Activated naive CD8-positive, alpha-beta T cell (primary cell): Measurements from ENCODE around the gene KCNJ6.

ENCODE experiments used
- H3K27ac Mint-ChIP-seq: one replicate; pipeline ENCODE4 v1.8.0; 2021; ENCODE audit warnings: mixed read lengths
- H3K27me3 Mint-ChIP-seq: one replicate; pipeline ENCODE4 v1.8.0; 2021; ENCODE audit warnings: mixed read lengths
- H3K36me3 Mint-ChIP-seq: one replicate; pipeline ENCODE4 v1.8.0; 2021; ENCODE audit warnings: mixed read lengths
- H3K4me1 Mint-ChIP-seq: one replicate; pipeline ENCODE4 v1.8.0; 2021; ENCODE audit warnings: low read depth, mixed read lengths
- H3K4me3 Mint-ChIP-seq: one replicate; pipeline ENCODE4 v1.8.0; 2021; ENCODE audit warnings: mild to moderate bottlenecking, mixed read lengths
- H3K9me3 Mint-ChIP-seq: one replicate; pipeline ENCODE4 v1.8.0; 2021; ENCODE audit warnings: low read depth, mixed read lengths

The KCNJ6 gene

DNA sequence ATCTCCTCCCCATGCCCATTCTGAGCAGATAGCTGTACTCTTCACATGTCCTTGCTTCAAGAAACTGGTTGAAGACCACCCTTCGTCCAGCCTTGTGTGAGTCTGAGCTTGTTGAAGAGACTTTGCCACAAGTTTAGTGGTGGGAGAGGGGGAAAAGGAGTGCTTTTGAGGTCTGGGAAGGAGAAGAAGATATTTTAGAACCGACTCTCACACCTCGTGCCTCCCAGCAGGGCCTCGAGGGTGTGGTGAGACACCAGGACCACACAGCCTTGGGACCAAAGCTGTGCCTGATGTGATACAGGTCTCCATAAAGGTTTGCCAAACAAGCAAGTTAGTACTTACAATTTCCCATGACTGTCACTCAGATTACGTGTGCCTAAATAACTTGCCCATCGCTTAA is 347.8 kb downstream of the KCNJ6 start:
- Mint-ChIP-seq H3K36me3 (no peaks in the 10 kb centered on the region), H3K27me3 (peaks cover 3% of the 10 kb centered on the region), H3K27ac (no peak overlapping the region), H3K9me3 (no peaks in the 10 kb centered on the region), H3K4me1 (peaks cover 19% of the 10 kb centered on the region), H3K4me3 (no peak overlapping the region)

DNA sequence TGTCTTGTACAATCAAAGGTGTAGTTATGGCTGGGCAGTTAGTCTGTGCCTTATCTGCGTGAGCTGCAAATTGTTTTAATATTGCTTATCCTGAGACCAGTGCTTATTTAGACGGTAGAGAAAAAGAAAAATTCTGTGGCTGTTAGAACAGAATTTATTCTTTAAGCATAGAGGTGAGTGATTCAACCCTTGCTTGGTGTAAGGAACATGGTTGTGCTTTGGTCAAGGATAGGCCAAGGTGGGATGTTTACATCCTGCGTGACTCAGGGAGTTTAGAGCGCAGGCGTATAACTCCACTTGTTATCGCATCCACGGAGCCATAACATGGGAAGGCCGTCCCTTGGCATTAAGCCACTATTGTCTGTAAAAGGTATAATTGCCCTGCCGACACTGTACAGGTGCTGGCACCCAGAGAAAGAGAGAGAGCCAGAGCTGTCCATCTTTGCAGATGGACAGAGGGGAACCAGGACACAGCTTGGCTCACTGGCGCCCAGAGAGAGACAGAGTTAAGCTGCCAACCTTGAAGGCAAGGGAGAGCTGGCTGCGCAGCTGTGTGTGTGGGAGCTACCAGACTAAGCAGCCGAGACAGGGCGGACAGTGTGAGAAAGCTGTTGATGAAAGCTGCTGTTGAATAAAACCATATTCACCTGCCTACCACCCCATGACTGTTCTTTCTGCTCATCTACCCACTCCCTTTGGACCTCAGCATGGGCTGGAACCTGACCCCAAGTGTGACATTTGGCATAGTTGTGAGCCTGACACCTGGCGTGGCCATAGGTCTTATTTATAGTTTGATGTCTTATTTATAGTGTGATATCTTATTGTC is 349.3 kb downstream of the KCNJ6 start:
- Mint-ChIP-seq H3K36me3 (no peaks in the 10 kb centered on the region), H3K4me1 (peaks cover 26% of the 10 kb centered on the region), H3K9me3 (no peaks in the 10 kb centered on the region), H3K4me3 (no peak overlapping the region), H3K27me3 (no peaks in the 10 kb centered on the region), H3K27ac (no peak overlapping the region)

DNA sequence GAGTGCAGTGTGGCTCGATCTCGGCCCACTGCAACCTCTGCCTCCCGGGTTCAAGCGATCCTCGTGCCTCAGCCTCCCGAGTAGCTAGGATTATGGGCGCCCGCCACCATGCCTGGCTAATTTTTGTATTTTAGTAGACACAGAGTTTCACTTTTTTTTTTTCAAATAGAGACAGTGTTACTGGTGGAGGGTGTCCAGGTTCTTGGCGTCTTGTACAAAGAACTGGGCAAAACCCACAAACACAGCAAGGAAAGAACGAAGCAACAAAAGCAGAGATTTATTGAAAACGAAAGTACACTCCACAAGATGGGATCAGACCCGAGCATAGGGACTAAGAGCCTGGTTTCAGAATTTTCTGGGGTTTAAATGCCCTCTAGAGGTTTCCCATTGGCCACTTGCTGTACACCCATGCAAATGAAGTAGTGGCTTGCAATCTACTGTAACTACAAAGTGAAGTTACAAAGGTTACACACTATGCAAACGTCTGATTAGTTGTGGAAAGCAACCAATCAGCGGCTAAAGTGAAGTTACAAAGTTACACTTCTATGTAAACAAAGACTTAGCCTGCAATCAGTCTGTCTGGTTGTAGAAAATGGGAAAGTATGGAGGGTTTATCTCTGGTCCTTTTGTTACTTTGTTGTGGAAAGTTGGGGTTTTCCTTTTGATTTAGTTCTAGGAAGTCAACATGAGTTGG is 350.6 kb downstream of the KCNJ6 start:
- Mint-ChIP-seq H3K27ac (no peak overlapping the region), H3K9me3 (no peaks in the 10 kb centered on the region), H3K4me3 (peak overlapping the region; percentile 4), H3K4me1 (peaks cover 26% of the 10 kb centered on the region), H3K27me3 (no peaks in the 10 kb centered on the region), H3K36me3 (no peaks in the 10 kb centered on the region)

DNA sequence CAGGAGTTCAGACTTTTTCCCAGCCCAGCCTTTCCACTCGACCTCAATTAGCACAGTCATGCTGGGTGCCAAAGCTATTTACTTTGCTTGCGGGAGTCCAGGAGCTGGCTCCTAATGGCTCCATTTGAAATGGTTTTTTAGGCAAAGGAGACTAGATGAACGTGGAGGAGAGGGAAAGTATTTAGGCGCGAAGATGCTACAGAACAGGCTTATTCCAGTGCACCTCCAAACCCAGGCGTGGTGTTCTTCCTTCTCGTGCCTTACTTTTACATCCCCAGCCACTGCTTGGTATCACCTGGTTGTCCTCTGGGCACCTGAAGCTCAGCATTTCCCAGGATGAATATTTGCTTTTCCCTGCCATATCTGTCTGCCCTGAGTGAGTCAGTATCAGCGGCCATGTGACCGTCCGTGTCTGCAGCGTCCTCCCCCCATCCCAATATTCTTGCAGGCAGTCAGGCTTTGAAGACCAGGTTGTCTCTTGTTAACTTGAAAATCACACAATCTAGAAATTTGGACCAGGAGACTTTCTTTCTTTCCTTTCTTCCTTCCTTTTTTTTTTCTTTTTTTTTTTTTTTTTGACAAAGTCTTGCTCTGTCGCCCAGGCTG is 351.2 kb downstream of the KCNJ6 start:
- Mint-ChIP-seq H3K9me3 (no peaks in the 10 kb centered on the region), H3K27ac (peak overlapping the region; percentile 99), H3K36me3 (no peaks in the 10 kb centered on the region), H3K27me3 (no peaks in the 10 kb centered on the region), H3K4me1 (peaks cover 26% of the 10 kb centered on the region), H3K4me3 (peak overlapping the region; percentile 95)

DNA sequence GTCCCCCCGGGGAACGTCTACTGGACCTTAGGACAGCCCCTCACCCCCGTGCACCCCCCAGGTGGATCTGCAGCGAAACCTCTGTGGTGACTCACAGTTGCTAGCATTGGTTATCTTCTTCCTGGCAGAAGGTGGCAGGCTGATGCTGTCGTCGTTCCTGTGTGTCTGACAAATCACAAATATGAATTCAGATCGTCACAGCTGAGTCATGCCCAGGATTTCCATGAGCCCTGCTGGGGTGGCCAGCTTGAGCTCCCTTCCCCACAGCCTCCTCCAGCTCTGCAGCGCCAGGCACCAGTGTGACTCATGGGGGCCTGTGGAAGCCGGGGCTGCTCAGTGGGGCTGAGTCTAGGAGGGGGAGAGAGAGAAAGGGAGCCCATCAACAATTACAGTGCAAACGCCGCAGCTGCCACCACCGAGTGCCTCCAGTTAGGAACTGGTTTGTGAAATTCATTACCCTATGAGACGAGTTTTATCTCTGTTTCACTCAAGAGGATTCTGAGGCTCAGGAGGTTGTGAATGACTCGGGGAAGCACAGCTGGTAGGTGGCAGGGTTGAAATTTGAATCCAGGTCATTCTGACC is 351.8 kb downstream of the KCNJ6 start:
- Mint-ChIP-seq H3K9me3 (no peaks in the 10 kb centered on the region), H3K27ac (peak overlapping the region; percentile 99), H3K27me3 (no peaks in the 10 kb centered on the region)

DNA sequence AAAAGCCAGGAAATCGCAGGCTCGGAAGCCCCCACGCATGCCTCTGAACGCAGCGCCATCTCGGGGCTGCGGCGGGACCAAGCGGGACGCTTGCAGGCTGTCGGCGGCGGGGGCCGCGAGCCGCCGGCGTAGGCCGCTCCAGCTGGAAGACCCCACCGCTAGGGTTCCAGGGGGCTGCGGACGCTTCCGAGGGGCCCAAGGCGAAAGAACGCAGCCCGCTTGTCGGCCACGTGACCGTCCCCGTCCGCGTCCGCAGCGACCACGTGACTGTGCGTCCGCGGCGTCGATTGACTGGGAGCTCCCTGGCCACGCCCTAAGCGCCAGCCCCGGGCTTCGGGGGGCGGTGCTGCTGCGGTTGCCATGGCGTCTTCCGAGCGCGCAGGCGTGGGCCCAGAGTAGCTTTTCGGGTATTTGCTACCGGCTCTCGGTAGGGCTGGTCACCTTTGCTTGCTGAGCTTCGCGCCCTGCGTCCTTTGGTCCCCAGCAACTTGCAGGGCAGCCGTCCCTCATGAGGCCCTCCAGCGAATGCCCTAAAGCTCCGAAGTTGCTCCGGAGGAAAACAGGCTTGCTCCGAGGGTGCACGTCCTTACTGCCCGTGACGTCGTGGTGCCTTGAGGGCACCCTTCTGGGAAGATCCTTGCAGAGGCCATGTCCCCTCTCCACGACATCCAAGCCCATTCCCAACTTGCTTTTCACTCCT is 352.5 kb downstream of the KCNJ6 start:
- peak overlapping the region; percentile 99 for H3K27ac Mint-ChIP-seq
- H3K27me3 Mint-ChIP-seq: no peaks in the 10 kb centered on the region
- H3K36me3 Mint-ChIP-seq: no peaks in the 10 kb centered on the region
- peaks cover 3% of the 10 kb centered on the region for H3K9me3 Mint-ChIP-seq
- peaks cover 26% of the 10 kb centered on the region for H3K4me1 Mint-ChIP-seq
- H3K4me3 Mint-ChIP-seq: peak overlapping the region; percentile 95

More for the DNA sequence above, 351.8 kb downstream of the KCNJ6 start:
- H3K4me1 Mint-ChIP-seq: peaks cover 26% of the 10 kb centered on the region
- no peaks in the 10 kb centered on the region for H3K36me3 Mint-ChIP-seq
- peak overlapping the region; percentile 95 for H3K4me3 Mint-ChIP-seq

DNA sequence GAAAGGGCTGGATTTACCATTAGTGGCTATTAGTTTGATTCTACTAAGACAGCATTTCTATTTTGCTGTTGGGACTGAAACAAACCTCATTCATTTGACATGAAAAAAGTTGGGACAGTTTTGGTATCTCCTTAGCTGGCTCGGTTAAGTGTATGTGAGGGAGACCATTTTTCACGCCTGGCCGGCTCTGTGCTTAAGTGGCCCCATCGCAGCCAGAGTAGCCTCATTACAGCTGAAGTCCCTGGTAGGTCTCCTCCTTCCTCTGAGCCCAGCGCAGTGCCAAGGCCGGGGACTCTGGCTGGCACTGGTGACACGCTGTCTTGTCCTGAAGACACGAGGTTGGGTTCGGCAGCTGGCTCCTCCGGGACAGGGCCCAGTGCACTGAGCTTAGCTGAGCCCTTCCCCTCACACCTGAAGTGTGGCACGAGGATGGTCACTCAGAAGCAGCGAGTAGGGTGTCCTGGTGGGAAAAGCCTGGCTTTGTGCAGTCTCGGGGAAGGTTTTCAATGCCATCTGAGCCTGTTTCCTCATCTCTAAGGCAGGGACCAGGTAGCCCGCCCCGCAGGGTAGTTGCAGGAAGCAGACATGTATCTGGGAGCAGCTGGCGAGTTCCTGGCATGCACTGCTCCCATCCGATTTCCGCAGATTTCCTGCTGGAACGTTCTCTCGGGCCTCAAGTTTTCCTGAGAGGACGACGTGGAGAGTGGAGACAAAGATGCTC is 353.2 kb downstream of the KCNJ6 start:
- peak overlapping the region; percentile 95 for H3K4me3 Mint-ChIP-seq
- no peaks in the 10 kb centered on the region for H3K27me3 Mint-ChIP-seq
- H3K27ac Mint-ChIP-seq: peak overlapping the region; percentile 89
- peaks cover 6% of the 10 kb centered on the region for H3K9me3 Mint-ChIP-seq
- peaks cover 26% of the 10 kb centered on the region for H3K4me1 Mint-ChIP-seq
- H3K36me3 Mint-ChIP-seq: no peaks in the 10 kb centered on the region

DNA sequence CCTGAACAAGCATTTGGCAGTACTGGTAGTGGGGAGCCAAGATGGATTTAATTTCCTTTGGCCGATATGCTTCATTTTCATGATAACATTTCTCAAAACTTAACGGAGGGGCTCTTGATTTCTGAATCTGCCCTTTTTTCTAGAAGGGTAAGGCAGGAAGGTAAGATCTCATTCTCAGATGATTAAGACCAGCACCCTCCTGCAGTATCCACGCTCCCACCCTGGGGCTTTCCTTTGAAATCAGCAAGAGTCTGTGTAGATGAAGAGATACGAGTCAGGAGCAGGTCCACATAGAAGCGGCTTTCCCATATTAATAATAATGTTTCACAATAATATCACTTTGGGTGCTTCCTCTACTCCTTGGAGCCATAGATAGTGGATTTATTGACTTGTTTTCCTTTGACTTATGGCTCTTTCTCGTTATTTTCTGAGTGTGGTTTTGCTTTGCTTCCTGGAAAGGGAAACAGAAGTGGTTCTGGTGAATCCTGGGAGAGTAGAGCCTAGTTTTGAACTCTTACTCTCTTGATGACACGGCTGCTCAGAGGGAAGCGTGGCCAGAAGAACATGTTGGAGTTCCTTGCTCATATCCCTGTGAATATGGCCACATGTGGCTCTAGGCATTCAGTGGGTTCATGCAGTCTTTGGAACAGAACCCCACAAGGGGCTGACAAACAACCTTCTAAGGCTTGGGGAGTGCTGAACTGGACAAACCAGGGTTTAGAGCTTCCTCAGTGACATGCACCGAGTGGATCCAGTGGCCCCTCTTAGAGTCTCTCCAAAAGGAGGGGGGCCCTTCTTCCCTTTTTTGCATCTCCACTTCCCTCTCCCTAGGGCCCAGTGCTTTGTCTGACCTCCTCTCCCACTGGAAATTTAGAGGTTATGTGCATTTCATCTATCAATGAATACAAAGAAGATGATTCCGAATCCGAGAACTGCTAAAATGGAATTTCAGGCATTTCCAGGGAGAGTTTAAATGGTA is 354.0 kb downstream of the KCNJ6 start:
- H3K27ac Mint-ChIP-seq: peak overlapping the region; percentile 89
- H3K27me3 Mint-ChIP-seq: no peaks in the 10 kb centered on the region
- no peaks in the 10 kb centered on the region for H3K36me3 Mint-ChIP-seq
- peaks cover 26% of the 10 kb centered on the region for H3K4me1 Mint-ChIP-seq
- peak overlapping the region; percentile 95 for H3K4me3 Mint-ChIP-seq
- H3K9me3 Mint-ChIP-seq: peaks cover 6% of the 10 kb centered on the region

DNA sequence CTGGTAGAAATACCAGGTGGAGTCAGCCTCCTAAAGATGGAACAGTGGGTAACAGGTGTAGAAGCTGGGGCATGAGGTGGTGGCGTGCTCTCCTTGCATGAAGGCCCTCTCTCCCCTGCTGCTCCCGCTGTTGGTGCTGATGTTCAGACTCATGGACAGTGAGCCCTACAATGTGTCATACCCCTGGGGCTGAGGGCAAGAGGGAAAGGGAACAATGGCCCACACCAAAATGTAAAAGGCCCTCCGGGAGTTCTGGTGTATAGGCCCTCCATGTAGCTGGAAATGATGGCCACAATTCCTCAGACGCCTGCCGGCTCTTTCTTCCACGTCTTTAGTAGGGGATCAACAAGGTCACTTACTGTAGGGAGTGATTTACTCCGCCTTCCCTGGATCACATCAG is 354.8 kb downstream of the KCNJ6 start:
- H3K4me3 Mint-ChIP-seq: no peak overlapping the region
- H3K36me3 Mint-ChIP-seq: no peaks in the 10 kb centered on the region
- no peaks in the 10 kb centered on the region for H3K27me3 Mint-ChIP-seq
- H3K9me3 Mint-ChIP-seq: peaks cover 6% of the 10 kb centered on the region
- no peak overlapping the region for H3K27ac Mint-ChIP-seq
- H3K4me1 Mint-ChIP-seq: peaks cover 26% of the 10 kb centered on the region

DNA sequence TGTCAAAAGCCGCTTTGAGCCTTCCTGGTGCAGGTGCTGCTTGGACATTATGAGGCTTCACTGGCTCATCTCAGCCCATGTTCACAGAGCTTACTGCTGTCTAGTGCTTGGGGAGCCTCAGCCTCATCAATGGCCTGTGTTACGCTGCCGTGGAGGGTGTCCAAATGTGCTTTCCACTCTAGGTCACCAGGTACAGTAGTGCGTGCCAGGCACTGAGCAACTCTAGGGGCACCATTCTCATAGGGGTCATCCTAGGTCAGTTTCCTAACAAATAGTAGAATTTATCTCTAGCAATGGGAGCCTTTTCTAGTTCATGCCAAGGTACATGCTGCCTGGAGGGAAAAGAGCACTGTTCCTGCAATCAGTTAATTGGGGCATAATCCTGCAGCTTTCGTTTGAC is 355.9 kb downstream of the KCNJ6 start:
- peaks cover 6% of the 10 kb centered on the region for H3K9me3 Mint-ChIP-seq
- H3K27ac Mint-ChIP-seq: no peak overlapping the region
- H3K4me1 Mint-ChIP-seq: peaks cover 19% of the 10 kb centered on the region
- H3K27me3 Mint-ChIP-seq: peaks cover 2% of the 10 kb centered on the region
- H3K4me3 Mint-ChIP-seq: no peak overlapping the region
- no peaks in the 10 kb centered on the region for H3K36me3 Mint-ChIP-seq

DNA sequence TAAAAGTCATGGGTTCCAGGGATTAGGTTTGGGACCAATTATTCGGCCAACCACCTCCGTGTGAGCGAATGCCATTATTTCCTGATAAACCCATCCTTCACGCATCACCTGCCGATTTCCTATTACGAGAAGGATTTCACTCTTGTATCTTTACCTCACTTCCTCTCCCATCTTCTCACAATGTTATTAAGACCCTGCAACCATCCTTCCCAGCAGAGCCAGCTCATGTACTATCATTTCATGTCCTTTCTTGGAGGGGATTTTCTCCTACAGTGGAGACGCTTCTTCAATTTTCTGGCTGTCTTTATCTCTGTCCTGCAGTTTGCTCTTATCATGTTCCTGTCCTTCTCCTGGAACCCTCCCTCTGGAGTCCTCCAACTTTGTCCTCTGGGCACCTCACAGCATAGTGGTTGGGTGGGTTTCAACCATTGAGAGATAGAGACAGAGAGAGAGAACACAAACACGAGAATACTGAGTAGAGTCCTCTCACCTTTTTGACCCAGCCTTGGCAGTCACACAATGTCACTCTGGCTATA is 357.5 kb downstream of the KCNJ6 start:
- Mint-ChIP-seq H3K27me3 (peaks cover 6% of the 10 kb centered on the region), H3K4me1 (peaks cover 7% of the 10 kb centered on the region), H3K27ac (no peak overlapping the region), H3K36me3 (no peaks in the 10 kb centered on the region), H3K9me3 (peaks cover 6% of the 10 kb centered on the region), H3K4me3 (no peak overlapping the region)
